Immature natural killer cell (primary cell): ENCODE results near the gene FAM184A. TPM values are rescaled to one million over a fixed set of nuclear protein-coding genes. Genes with fewer than 3 reads are reported as not detected.
"Not testable (repeated sequence)": the region's sequence is repeated elsewhere in the genome, so short reads cannot be mapped to it uniquely, and the experiment has no call there.

Experiments used
- DNase-seq, 3 donors: peaks; one replicate each; pipeline ENCODE4 v3.0.0; 2022; ENCODE audit warnings: mixed read lengths in 1 of 3
- H3K27ac Mint-ChIP-seq, 6 donors: one replicate each; pipeline ENCODE4 v1.8.0; 2020; ENCODE audit warnings: mixed read lengths in 6 of 6, mild to moderate bottlenecking in 5 of 6, inconsistent platforms in 4 of 6, moderate library complexity in 3 of 6
- H3K27me3 Mint-ChIP-seq, 3 donors: one replicate each; pipeline ENCODE4 v1.8.0; 2020 to 2021; ENCODE audit warnings: low read depth in 3 of 3, mild to moderate bottlenecking in 3 of 3, mixed read lengths in 3 of 3, moderate library complexity in 3 of 3, inconsistent platforms in 1 of 3
- H3K36me3 Mint-ChIP-seq, 3 donors: one replicate each; pipeline ENCODE4 v1.8.0; 2020; ENCODE audit warnings: mixed read lengths in 3 of 3, inconsistent platforms in 2 of 3, mild to moderate bottlenecking in 2 of 3
- H3K4me1 Mint-ChIP-seq, 2 donors: one replicate each; pipeline ENCODE4 v1.8.0; 2020; ENCODE audit warnings: inconsistent platforms in 2 of 2, mild to moderate bottlenecking in 2 of 2, mixed read lengths in 2 of 2, moderate library complexity in 1 of 2
- H3K4me3 Mint-ChIP-seq, 5 donors: one replicate each; pipeline ENCODE4 v1.8.0; 2020; ENCODE audit warnings: mild to moderate bottlenecking in 5 of 5, mixed read lengths in 5 of 5, inconsistent platforms in 3 of 5, moderate library complexity in 3 of 5
- H3K9me3 Mint-ChIP-seq, 6 donors: one replicate each; pipeline ENCODE4 v1.8.0; 2020; ENCODE audit warnings: mild to moderate bottlenecking in 6 of 6, mixed read lengths in 6 of 6, inconsistent platforms in 4 of 6, moderate library complexity in 3 of 6
- polyA plus RNA-seq, 3 donors: library from polyadenylated mRNA; unstranded; fragments of 300-500 nt; fragmentation: Illumina TruSeq; gene quantifications; one replicate each; pipeline ENCODE4 v1.2.3, GENCODE V29; 2021

FAM184A gene
- polyA plus RNA-seq: under 1 TPM in 1 of 3 donors, not detected in 2; 0.13 TPM

- Mint-ChIP-seq H3K36me3 (peaks cover 0 to 6% (median 0%) of the 10 kb centered on the region in 3 donors), H3K27me3 (peaks cover 5 to 12% (median 8%) of the 10 kb centered on the region in 3 donors), H3K27ac (peak within 1 kb of the TSS; percentile 58 to 88 (median 80)), H3K9me3 (peaks cover 0 to 6% (median 0%) of the 10 kb centered on the region in 6 donors), H3K4me3 (peak within 1 kb of the TSS; percentile 90 to 96 (median 94)), H3K4me1 (peaks cover 16 to 21% of the 10 kb centered on the region in 2 donors)
- DNase-seq: peak; percentile 63 to 71 (median 64)
These were observed at the start of gene FAM184A for GRCh38 chr6:119078376-119079282. Gene FAM184A, minus strand, starts transcription at chr6:119078664. Its CDS starts 365 bp downstream, at chr6:119078299.

- Mint-ChIP-seq H3K27ac (no peak overlapping the region), H3K4me3 (no peak overlapping the region), H3K36me3 (no peaks in the 10 kb centered on the region)
These were observed 49.2 kb upstream of the FAM184A start for GRCh38 chr6:119127627-119128026.

GRCh38 chr6:119126826-119127225, 48.4 kb upstream of the FAM184A start:
- Mint-ChIP-seq H3K36me3 (no peaks in the 10 kb centered on the region), H3K9me3 (no peaks in the 10 kb centered on the region), H3K4me1 (peaks cover 0 to 5% of the 10 kb centered on the region in 2 donors), H3K27ac (no peak overlapping the region), H3K4me3 (no peak overlapping the region), H3K27me3 (peaks cover 0 to 2% (median 2%) of the 10 kb centered on the region in 3 donors)
- no peak for DNase-seq

More at GRCh38 chr6:119127627-119128026, 49.2 kb upstream of the FAM184A start:
- DNase-seq: no peak
- Mint-ChIP-seq H3K27me3 (peaks cover 0 to 2% (median 2%) of the 10 kb centered on the region in 3 donors), H3K9me3 (no peaks in the 10 kb centered on the region), H3K4me1 (peaks cover 0 to 5% of the 10 kb centered on the region in 2 donors)

- peaks cover 0 to 5% of the 10 kb centered on the region in 2 donors for H3K4me1 Mint-ChIP-seq
- no peaks in the 10 kb centered on the region for H3K36me3 Mint-ChIP-seq
- H3K9me3 Mint-ChIP-seq: no peaks in the 10 kb centered on the region
- no peak overlapping the region for H3K27ac Mint-ChIP-seq
- H3K4me3 Mint-ChIP-seq: no peak overlapping the region
- DNase-seq: no peak
- H3K27me3 Mint-ChIP-seq: peaks cover 0 to 2% (median 2%) of the 10 kb centered on the region in 3 donors
These were observed 47.7 kb upstream of the FAM184A start for GRCh38 chr6:119126140-119126539.

- Mint-ChIP-seq H3K4me3 (no peak overlapping the region), H3K4me1 (peaks cover 0 to 5% of the 10 kb centered on the region in 2 donors), H3K27ac (no peak overlapping the region), H3K27me3 (peaks cover 0 to 2% (median 2%) of the 10 kb centered on the region in 3 donors), H3K36me3 (no peaks in the 10 kb centered on the region), H3K9me3 (no peaks in the 10 kb centered on the region)
- DNase-seq: no peak
These were observed 47.1 kb upstream of the FAM184A start for GRCh38 chr6:119125576-119125975.

- no peak for DNase-seq
- Mint-ChIP-seq H3K9me3 (no peaks in the 10 kb centered on the region), H3K36me3 (no peaks in the 10 kb centered on the region), H3K27me3 (peaks cover 0 to 2% (median 2%) of the 10 kb centered on the region in 3 donors), H3K4me1 (peaks cover 0 to 3% of the 10 kb centered on the region in 2 donors), H3K27ac (no peak overlapping the region), H3K4me3 (no peak overlapping the region)
These were observed 45.8 kb upstream of the FAM184A start for GRCh38 chr6:119124079-119124824.

- Mint-ChIP-seq H3K4me3 (no peak overlapping the region), H3K4me1 (no peaks in the 10 kb centered on the region), H3K36me3 (no peaks in the 10 kb centered on the region), H3K27ac (no peak overlapping the region), H3K9me3 (no peaks in the 10 kb centered on the region), H3K27me3 (peaks cover 0 to 2% (median 2%) of the 10 kb centered on the region in 3 donors)
- no peak for DNase-seq
These were observed 43.9 kb upstream of the FAM184A start for GRCh38 chr6:119122336-119122735.

- H3K27ac Mint-ChIP-seq: no peak overlapping the region
These were observed 42.9 kb upstream of the FAM184A start for GRCh38 chr6:119121367-119121766.

GRCh38 chr6:119119989-119120388, 41.5 kb upstream of the FAM184A start:
- Mint-ChIP-seq H3K4me3 (no peak overlapping the region), H3K4me1 (no peaks in the 10 kb centered on the region), H3K9me3 (no peaks in the 10 kb centered on the region), H3K27ac (no peak overlapping the region), H3K36me3 (no peaks in the 10 kb centered on the region), H3K27me3 (peaks cover 0 to 2% (median 0%) of the 10 kb centered on the region in 3 donors)
- no peak for DNase-seq

More at GRCh38 chr6:119121367-119121766, 42.9 kb upstream of the FAM184A start:
- DNase-seq: no peak
- no peaks in the 10 kb centered on the region for H3K27me3 Mint-ChIP-seq
- H3K9me3 Mint-ChIP-seq: no peaks in the 10 kb centered on the region
- no peaks in the 10 kb centered on the region for H3K4me1 Mint-ChIP-seq
- no peak overlapping the region for H3K4me3 Mint-ChIP-seq
- H3K36me3 Mint-ChIP-seq: no peaks in the 10 kb centered on the region

- H3K36me3 Mint-ChIP-seq, H3K27me3 Mint-ChIP-seq, DNase-seq, H3K4me3 Mint-ChIP-seq, H3K4me1 Mint-ChIP-seq, H3K9me3 Mint-ChIP-seq, H3K27ac Mint-ChIP-seq: not testable (repeated sequence)
These were observed 40.6 kb upstream of the FAM184A start for GRCh38 chr6:119119062-119119461.

- Mint-ChIP-seq H3K36me3 (no peaks in the 10 kb centered on the region), H3K4me3 (no peak overlapping the region), H3K27me3 (peaks cover 0 to 4% (median 3%) of the 10 kb centered on the region in 3 donors), H3K4me1 (no peaks in the 10 kb centered on the region), H3K27ac (no peak overlapping the region), H3K9me3 (no peaks in the 10 kb centered on the region)
- no peak for DNase-seq
These were observed 38.3 kb upstream of the FAM184A start for GRCh38 chr6:119116712-119117281.

GRCh38 chr6:119113961-119114360, 35.5 kb upstream of the FAM184A start:
- Mint-ChIP-seq H3K27me3 (peaks cover 0 to 4% (median 3%) of the 10 kb centered on the region in 3 donors), H3K27ac (no peak overlapping the region), H3K9me3 (no peaks in the 10 kb centered on the region), H3K4me1 (no peaks in the 10 kb centered on the region), H3K36me3 (no peaks in the 10 kb centered on the region), H3K4me3 (no peak overlapping the region)
- no peak for DNase-seq

- no peak overlapping the region for H3K27ac Mint-ChIP-seq
- H3K9me3 Mint-ChIP-seq: no peaks in the 10 kb centered on the region
- no peak overlapping the region for H3K4me3 Mint-ChIP-seq
- no peaks in the 10 kb centered on the region for H3K4me1 Mint-ChIP-seq
- no peak for DNase-seq
- peaks cover 0 to 5% (median 5%) of the 10 kb centered on the region in 3 donors for H3K27me3 Mint-ChIP-seq
- H3K36me3 Mint-ChIP-seq: no peaks in the 10 kb centered on the region
These were observed 34.5 kb upstream of the FAM184A start for GRCh38 chr6:119112812-119113530.
